GM23248 (cell line): Measurements from ENCODE around the gene PDZRN4.

ENCODE experiments used
- EZH2 ChIP-seq: fragments of 200-600 bp; sonication (generic); IDR thresholded peaks from 2 replicates; pipeline ENCODE4 v1.6.1; 2018; ENCODE audit warnings: antibody characterized with exemption, mild to moderate bottlenecking; ENCODE audit not compliant: insufficient read depth, poor library complexity, severe bottlenecking
- EZH2phosphoT487 ChIP-seq: fragments of 200-600 bp; sonication (generic); IDR thresholded peaks from 2 replicates; pipeline ENCODE4 v1.6.1; 2018; ENCODE audit warnings: antibody characterized with exemption, moderate library complexity, mild to moderate bottlenecking, low read depth; ENCODE audit not compliant: insufficient read depth

GRCh38 chr12:41302979-41303403, 114.9 kb downstream of the PDZRN4 start:
- TF ChIP-seq EZH2phosphoT487 (no peak), EZH2 (no peak)
